NCI-H2029 treated with DMSO at 0.1 percent for 48 hours (cell line): ENCODE data around the gene MTHFD2L.
"Not testable (repeated sequence)": the region's sequence is repeated elsewhere in the genome, so short reads cannot be mapped to it uniquely, and the experiment has no call there.

ENCODE experiments used
- DNase-seq: peaks from one replicate; lab custom pipeline; 2025; lab: John Stamatoyannopoulos, UW

MTHFD2L gene

DNA sequence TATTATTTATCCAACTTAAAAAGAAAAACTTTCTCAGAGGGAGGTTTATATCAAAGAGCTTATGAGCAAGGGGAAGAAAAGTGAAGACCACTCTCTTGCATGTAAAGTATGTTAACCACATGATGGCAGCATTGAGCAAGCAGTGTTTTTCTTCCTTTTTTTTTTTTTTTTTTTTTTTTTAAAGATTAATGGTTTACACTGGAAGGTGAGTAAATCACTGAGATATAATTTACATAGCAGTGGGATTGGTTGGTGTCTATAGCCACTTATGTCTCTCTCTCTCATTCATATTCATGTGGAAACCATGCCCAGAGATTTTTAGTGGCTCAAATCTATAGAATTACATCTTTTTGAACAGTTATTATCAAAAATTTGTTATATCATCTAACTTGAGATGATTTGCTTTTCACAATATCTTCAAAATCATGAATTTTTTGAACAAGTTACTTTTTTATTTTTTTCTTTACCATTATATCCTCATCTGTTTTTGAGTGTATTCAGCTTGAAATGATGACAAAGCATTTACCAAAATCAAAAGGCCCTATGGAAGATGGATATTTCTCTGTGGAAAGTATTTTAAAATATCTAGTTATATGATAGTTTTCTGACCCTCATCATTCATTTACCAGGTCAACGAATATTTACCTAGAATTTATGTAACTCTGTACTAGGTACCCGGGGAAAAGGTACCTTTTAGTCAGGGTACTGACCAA lies 31.6 kb downstream of the MTHFD2L start:
- peak; percentile 30 for DNase-seq

DNA sequence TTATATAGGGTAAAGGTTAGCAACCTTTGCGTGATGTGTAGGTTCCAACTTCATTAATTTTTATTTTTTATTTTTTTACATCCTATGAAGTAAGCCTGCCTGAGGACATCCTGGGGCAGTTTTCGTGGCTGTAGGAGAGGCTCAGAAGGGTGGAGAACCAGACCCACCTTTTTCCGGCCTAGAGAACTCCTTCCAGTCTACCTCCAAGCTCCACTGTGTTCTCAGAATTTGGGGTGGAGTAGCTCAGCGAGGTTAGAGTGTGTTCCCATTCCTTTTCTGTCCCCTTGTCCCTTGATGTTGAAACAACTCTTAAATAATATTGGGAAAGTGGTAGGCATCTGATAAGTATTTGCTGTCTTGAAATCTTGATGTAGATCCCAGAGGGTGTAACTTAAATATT lies 32.4 kb downstream of the MTHFD2L start:
- DNase-seq = no peak

DNA sequence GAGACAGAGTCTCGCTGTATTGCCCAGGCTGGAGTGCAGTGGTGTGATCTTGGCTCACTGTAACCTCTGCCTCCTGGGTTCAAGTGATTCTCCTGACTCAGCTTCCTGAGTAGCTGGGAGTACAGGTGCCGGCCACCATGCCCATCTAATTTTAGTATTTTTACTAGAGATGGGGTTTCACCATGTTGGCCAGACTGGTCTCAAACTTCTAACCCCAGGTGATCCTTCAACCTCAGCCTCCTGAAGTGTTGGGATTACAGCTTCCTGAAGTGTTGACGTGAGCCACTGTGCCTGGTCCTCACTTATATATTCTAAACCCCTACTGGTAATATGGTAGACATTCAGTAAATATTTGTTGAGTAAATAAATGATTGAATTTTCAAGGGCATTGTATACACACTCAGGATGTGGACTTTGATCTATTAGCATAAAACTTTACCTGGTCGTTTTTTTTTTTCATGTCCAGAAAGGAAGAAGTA lies 33.0 kb downstream of the MTHFD2L start:
- DNase-seq = peak; percentile 44

DNA sequence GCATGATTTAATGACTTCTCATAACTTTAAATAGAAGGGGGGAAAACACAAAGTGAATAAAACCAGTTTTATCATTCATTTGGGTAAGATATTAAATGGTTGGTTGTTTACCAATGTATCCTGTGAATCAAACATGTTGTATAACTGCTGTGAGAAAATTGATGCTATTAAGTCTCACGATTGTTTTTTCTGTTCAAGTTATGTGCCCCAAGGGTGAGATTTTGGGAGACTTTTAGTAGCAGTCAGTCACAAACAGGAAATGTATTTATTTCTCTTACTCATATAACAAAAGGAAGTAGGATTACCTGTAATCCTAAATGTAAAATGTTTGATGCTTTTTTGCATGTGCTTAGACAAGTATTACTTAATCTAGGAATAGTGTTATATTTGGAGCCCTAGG lies 39.2 kb downstream of the MTHFD2L start:
- no peak for DNase-seq

DNA sequence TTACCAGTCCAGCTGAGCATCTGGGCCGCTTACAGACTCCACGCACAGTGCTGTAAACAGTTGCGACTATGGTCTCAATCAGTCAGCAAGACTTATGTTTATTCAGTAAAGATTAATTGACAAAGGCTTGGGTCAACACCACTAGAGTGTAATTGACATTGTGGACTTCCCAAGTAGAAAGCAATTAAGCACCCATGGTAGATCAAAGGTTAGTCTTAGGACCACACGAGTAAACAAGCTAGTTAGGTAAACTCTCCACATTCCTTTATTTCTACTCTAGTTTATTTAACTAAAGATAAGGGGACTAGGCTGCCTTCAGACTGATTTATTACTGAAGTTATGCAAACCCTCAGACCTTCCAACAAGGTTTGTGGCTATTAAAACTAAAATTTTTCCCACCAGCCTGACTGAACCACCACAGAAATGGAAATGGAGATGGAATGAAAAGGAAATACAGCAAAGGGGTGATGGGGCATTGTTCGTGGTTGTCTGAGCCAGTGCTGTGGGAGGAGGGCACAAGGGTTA lies 44.2 kb downstream of the MTHFD2L start:
- DNase-seq = no peak

DNA sequence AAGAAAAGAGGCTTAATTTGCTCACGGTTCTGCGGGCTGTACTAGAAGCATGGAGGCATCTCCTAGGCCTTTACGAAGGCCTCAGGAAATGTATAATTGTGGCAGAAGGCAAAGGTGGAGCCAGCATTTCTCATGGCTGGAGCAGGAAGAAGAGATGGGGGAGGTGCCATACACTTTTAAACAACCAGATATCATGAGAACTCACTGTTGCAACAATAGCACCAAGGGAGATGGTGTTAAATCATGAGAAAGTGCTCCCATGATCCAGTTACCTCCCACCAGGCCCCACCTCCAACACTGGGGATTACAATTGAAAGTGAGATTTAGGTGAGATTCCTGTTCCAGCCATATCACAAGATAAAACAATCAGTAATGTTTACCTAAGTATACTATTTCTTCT lies 45.5 kb downstream of the MTHFD2L start:
- DNase-seq = no peak

DNA sequence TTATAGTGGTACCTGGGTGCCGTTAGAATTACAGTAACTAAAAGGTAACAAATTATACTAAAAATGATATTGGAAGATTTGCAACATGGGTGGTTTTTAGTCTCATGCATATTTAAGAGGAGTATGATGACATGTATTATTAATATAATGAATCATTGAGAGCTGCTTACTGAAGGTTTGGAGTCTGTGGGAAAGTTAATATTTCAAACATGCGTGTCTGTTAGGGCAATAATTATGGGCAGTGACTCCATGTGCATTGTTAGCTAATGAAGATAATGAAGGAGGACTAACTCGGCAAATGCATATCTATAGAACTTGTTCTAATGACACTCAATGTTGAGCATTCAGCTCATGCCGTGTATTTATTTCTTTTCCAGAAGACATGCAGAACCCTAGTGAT lies 47.1 kb downstream of the MTHFD2L start:
- no peak for DNase-seq

DNA sequence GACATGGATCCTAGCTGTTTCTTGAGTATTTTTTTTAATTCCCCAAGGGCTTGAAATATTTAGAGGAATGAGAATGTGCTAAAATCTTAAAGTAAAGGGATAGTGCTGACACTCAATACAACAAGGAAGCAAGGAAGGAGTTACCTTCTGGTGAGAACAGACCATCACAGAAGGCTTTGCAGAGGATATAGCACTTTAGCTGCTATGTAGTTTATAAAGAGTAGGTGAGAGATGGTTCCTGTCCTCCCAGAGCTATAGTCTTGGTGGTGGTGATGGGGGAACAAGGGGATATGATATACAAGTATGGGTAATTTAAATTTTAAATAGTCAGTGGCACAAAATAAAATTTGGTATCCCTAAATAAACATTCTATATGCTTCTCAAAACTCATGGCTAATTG lies 47.6 kb downstream of the MTHFD2L start:
- DNase-seq = no peak

DNA sequence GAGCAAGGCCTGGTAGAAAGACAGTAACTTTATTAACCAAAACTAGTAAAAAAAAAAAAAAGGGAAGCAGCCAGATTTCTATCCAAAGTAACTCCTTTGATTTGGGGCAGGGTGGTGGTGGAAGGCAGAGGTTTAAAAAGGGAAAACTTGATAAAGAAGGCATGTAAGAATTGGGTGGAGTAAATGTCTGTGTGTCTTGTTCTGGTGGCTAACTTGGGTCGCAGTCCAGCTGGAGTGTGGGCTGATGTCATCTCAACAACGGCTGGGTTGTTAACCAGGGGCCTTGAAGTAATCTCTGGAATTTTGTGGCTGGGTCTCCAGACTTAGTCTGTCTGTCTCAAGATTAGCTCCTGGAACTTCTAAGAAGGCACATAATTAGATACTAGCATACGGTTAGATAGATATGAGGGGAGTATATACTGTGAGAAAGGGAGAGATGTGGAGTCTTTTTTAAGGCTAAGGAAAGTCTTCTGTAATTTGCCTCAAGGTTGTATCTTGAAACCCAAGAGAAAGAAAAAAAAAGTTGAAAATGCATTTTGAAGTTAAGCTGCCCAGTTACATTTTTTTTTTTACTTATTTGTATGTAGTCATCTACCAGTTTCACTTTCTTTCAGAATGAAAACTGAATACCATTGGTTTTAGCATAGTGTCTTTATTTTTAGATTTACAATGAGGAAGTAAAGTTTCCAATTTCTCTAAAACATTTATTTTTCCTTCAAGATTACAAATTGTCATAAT lies 48.3 kb downstream of the MTHFD2L start:
- no peak for DNase-seq

DNA sequence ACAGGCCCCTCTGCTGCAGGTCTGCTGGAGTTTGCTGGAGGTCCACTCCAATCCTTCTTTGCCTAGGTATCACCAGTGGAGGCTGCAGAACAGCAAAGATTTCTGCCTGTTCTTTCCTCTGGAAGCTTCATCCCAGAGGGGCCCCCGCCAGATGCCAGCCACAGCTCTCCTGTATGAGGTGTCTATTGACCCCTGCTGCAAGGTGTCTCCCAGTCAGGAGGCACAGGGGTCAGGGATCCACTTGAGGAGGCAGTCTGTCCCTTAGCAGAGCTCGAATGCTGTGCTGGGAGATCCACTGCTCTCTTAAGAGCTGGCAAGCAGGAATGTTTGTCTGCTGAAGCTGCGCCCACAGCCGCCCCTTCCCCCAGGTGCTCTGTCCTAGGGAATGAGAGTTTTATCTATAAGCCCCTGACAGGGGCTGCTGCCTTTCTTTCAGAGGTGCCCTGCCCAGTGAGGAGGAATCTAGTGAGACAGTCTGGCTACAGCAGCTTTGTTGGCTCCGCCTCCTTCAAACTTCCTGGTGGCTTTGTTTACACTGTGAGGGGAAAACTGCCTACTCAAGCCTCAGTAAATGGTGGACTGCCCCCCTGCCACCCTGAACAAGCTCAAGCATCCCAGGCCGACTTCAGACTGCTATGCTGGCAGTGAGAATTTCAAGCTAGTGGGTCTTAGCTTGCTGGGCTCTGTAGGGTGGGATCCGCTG lies 56.7 kb downstream of the MTHFD2L start:
- DNase-seq = not testable (repeated sequence)

DNA sequence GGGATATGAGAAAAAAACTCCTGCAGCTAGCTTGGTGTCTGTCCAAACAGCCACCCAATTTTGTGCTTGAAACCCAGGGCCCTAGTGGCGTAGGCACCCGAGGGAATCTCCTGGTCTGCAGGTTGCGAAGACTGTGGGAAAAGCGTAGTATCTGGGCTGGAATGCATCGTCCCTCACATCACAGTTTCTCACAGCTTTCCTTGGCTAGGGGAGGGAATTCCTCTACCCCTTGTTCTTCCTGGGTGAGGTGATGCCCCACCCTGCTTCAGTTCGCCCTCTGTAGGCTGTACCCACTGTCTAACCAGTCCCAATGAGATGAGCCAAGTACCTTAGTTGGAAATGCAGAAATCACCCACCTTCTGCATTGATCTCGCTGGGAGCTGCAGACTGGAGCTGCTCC lies 57.3 kb downstream of the MTHFD2L start:
- not testable (repeated sequence) for DNase-seq

DNA sequence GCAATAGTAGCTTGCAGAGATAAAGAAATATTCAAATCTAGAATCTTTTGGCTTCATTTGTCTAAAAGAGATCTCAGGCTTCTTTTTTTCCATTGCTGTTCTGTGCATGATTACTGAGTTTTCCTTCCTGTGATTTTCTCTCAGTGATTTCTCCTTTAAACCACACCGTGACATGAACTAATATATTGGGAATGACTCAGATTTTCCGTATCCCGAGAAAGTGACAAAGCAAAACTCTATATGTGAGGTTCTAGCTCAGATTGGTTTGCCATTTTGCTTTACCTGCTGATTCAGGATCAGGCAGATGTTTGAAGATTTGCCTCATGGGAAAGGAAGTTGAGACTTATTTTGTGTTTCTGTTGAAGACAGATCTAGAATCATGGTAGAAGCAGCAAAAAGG lies 59.4 kb downstream of the MTHFD2L start:
- DNase-seq = no peak

DNA sequence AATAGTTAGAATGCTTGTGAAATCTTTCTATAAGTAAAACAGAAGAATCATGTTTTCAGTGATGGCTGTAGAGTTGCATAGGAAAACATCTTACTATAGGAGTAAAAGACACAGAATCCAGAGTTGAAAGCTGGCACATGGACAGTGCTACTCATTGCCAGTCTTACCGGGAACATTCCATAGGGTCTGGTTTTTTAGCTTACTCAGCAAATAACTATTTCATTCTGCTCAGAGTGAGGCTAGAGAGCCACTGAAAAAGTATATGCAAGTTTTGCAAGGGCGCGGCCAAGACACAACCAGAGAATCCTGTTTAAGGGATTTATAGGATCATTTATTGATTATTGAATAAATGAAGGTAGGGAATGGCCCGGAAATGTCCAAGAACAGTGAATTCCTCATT lies 60.3 kb downstream of the MTHFD2L start:
- no peak for DNase-seq

DNA sequence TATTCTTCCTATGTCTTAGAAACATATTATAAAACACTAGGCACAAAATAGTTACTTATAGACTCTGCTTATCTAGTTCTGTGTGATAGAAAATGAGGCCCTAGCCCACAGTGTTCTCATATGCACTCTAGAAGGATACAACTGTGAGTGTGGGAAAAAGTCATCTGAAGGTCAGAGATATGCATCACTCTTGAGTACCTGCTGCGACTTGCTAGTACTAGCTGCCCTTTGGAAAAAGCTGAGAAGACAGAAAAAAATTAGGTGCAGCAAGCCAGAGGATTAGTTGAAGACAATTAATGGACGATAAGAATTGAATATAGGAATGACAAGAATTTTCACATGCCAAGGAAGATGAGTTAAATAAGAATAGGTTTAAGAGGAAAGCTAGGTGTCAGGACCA lies 61.3 kb downstream of the MTHFD2L start:
- DNase-seq = no peak

DNA sequence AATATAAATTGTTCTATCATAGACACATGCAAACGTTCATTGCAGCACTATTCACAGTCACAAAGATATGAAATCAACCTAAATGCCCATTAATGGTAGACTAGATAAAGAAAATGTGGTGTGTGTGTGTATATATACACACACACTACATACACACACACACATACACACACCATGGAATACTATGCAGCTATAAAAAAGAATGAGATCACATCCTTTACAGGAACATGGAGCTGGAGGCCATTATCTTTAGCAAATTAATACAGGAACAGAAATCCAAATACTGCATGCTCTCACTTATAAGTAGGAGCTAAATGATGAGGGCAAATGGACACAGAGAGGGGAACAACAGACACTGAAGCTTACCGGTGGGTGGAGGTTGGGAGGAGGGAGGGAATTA lies 65.2 kb downstream of the MTHFD2L start:
- DNase-seq = no peak

DNA sequence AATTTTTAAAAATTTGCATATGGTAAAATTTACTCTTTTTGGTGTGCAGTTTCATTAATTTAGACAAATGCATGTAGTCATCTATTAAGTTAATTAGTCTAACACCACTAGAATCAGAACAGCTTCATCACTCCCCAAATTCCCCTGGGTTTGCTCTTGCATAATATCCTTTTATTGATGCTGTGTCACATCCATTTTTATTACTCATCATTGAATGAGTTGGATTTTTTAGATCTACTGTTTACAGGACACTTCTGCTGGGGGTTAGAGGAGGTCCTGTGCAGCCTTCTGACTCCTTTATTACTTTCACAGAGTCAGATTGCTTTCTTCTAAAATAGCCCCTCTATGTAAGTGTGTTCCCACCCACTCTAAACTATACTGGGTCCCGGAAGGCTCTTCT lies 65.9 kb downstream of the MTHFD2L start:
- no peak for DNase-seq

DNA sequence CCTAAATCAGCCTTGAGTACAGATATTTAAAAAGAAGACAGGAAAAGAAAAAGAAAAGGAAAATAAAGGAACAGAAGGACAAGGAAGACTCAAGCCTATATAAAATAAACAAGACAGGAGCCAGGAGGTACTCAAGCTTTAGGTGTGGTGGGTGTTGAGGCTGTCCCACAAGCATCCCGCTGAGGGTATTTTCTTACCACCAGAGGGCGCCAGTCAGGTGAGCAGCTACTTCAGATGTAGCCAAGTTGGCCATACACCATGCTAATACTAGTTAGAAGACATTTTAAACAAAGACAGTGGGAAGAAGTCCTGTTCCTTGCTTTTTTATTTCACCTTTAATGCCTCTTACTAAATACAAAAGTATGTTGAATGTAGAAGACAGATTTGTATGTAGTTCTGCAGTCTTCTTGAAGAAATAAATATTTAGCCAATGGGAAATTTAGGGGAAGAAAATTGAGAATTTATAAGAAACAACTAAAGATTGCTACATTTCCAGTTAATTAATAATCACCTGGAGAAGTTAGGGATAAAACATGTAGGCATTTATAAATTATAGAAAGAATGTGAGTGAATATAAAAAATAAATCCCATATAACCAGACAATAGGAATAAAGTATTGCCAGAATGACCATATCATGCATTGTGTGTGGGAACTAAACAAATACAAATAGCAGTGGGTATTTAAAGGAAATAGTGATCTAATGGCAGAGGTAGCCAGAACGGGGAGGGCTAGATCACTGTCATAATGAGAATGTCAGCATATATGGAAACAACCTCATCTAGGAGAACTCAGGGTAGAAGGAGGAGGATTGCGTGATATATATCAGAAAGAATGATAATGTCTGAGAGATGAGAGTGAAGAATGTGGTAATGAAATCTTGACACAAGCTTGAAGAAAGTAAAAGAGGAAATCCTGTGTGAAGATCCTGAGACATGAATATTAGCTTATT lies 71.0 kb downstream of the MTHFD2L start:
- DNase-seq = peak; percentile 26

DNA sequence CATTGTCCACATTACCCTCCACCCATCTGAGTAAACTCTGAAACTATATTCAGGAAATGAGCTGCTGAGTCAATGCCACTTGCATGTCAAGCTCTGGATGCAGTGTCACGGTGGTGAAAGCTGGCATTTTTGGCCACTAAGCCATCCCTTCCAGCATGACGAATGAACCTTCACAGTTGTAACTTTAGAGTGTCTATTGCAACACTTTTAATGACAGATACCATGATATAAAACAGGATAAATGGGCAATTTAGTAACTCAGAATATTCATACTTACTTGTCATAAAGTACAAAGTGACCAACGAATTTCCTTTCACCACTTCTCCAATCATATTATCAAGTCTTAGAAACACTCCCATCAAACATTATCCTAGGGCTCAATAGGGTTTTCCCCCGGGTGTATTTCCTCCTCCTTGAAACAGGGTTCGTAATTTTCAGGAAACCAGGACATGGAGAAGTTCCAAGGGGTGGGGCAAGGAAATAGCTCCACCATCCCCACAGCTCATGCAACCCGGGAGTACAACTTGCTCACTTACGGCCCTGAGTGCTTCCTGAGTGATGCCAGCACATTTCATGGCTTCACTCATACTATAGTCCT lies 73.1 kb downstream of the MTHFD2L start:
- DNase-seq = no peak

DNA sequence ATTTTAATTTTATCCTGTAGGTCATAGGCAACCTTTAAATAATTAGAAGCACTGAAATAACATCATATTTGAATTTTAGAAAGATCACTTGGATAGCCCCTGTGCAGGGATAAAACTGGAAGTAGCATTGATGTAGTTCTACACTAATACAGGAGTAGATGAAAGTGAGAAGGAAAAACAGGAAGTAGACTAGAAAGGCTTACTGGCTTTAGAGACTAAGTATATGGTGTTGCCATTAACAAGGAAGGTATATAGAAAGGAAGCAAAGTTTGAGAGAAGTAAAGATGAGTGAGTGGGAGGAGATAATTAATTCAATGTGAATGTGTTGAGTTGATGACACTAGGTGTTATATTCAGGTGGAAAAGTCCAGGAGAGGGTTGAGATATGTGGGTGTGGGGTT lies 77.2 kb downstream of the MTHFD2L start:
- no peak for DNase-seq

DNA sequence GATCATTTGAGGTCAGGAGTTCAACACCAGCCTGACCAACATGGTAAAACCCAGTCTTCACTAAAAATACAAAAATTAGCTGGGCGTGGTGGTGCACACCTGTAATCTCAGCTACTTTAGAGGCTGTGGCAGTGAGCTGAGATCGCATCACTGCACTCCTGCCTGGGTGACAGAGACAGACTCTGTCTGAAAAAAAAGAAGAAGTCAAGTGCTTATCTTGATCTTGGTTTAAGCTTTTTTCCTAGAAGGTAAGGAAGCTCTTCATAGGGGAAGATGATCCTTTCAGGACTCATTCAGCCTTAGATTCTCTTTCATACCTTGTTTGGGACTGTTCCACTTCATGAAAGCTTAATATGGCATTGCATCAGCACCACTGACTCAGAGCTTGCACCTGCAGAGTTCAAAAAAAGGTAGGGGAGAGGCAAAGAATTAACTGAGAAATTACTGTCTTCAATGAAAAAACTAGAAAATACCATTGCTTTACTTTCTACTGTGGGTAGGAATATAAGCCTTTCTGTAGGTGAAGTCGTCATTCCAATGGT lies 79.6 kb downstream of the MTHFD2L start:
- no peak for DNase-seq

DNA sequence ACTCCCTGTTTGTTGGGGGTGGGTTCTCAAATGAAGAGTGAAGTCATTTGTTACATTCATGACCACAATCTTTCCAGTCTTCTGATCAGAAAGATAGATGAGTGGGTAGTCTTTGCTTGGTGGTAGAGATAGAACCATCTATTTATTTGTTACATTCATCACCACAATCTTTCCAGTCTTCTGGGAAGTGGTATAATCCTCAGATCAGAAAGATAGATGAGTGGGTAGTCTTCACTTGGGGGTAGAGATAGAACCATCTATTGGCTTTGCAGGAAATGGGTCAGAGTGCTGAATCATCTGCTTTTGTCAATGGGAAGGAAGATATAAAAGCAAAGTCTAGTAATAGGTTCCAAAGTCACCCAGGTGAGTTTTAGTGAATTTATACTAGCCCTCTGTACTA lies 86.1 kb downstream of the MTHFD2L start:
- no peak for DNase-seq
